ENCODE results near the gene ELSPBP1. TPM values are rescaled to one million over a fixed set of nuclear protein-coding genes. Genes with fewer than 3 reads are reported as not detected.

ELSPBP1 gene
- total RNA-seq, 1 experiment from 2014 or later: 0.47 TPM

- BruUV-seq (replicated peaks): no TSS peak
These were observed 28.6 kb downstream of the ELSPBP1 start for GRCh38 chr19:48023011-48023410.

GRCh38 chr19:48023518-48023917, 29.1 kb downstream of the ELSPBP1 start:
- ChIA-PET POLR2A (ENCODE audit: low non-redundant PET) (no interaction called here), CTCF (no interaction called here)
- no peak overlapping the region for H3K27ac ChIP-seq (ENCODE audit: low read depth, low read length, poor library complexity, severe bottlenecking)
- intact Hi-C loops (cut with micrococcal nuclease; ENCODE audit: unreplicated experiment): no loop called here
- no peaks in the 10 kb centered on the region for H3K9me3 ChIP-seq (ENCODE audit: low read depth, low read length, poor library complexity, severe bottlenecking)
- H3K27me3 ChIP-seq (replicated peaks; ENCODE audit: insufficient read depth, low read depth, low read length, poor library complexity): peaks cover 15% of the 10 kb centered on the region
- no TSS peak for BruUV-seq (replicated peaks)
- H3K36me3 ChIP-seq (ENCODE audit: insufficient read depth, low read length, poor library complexity, severe bottlenecking): no peaks in the 10 kb centered on the region
- H3K4me3 ChIP-seq (ENCODE audit: low read depth, low read length, poor library complexity, severe bottlenecking): no peak overlapping the region
- TF ChIP-seq CTCF (conservative IDR thresholded peaks at IDR 0.05; ENCODE audit: low read depth, low read length) (no peak), EZH2 (IDR thresholded peaks at IDR 0.05; ENCODE audit: borderline replicate concordance, low read depth, low read length, poor library complexity, severe bottlenecking) (no peak)
- no peaks in the 10 kb centered on the region for H3K4me1 ChIP-seq (ENCODE audit: insufficient read depth, low read length, poor library complexity, severe bottlenecking)
- no peak for DNase-seq (ENCODE audit: low spot score)

More at GRCh38 chr19:48023011-48023410, 28.6 kb downstream of the ELSPBP1 start:
- no peak for DNase-seq (ENCODE audit: low spot score)
- intact Hi-C loops (cut with micrococcal nuclease; ENCODE audit: unreplicated experiment): no loop called here
- Histone ChIP-seq H3K27me3 (replicated peaks; ENCODE audit: insufficient read depth, low read depth, low read length, poor library complexity) (peaks cover 15% of the 10 kb centered on the region), H3K9me3 (ENCODE audit: low read depth, low read length, poor library complexity, severe bottlenecking) (no peaks in the 10 kb centered on the region), H3K4me1 (ENCODE audit: insufficient read depth, low read length, poor library complexity, severe bottlenecking) (no peaks in the 10 kb centered on the region), H3K36me3 (ENCODE audit: insufficient read depth, low read length, poor library complexity, severe bottlenecking) (no peaks in the 10 kb centered on the region), H3K4me3 (ENCODE audit: low read depth, low read length, poor library complexity, severe bottlenecking) (no peak overlapping the region), H3K27ac (ENCODE audit: low read depth, low read length, poor library complexity, severe bottlenecking) (no peak overlapping the region)
- POLR2A ChIA-PET (ENCODE audit: low non-redundant PET): no interaction called here
- no peak for TF ChIP-seq CTCF (conservative IDR thresholded peaks at IDR 0.05; ENCODE audit: low read depth, low read length)
- no peak for TF ChIP-seq EZH2 (IDR thresholded peaks at IDR 0.05; ENCODE audit: borderline replicate concordance, low read depth, low read length, poor library complexity, severe bottlenecking)
- CTCF ChIA-PET: no interaction called here

- H3K27ac ChIP-seq (ENCODE audit: low read depth, low read length, poor library complexity, severe bottlenecking): no peak overlapping the region
- intact Hi-C loops (cut with micrococcal nuclease; ENCODE audit: unreplicated experiment): no loop called here
- DNase-seq (ENCODE audit: low spot score): no peak
- TF ChIP-seq EZH2 (IDR thresholded peaks at IDR 0.05; ENCODE audit: borderline replicate concordance, low read depth, low read length, poor library complexity, severe bottlenecking) (no peak), CTCF (conservative IDR thresholded peaks at IDR 0.05; ENCODE audit: low read depth, low read length) (no peak)
- no peaks in the 10 kb centered on the region for H3K9me3 ChIP-seq (ENCODE audit: low read depth, low read length, poor library complexity, severe bottlenecking)
- H3K36me3 ChIP-seq (ENCODE audit: insufficient read depth, low read length, poor library complexity, severe bottlenecking): no peaks in the 10 kb centered on the region
- H3K4me1 ChIP-seq (ENCODE audit: insufficient read depth, low read length, poor library complexity, severe bottlenecking): peaks cover 7% of the 10 kb centered on the region
- POLR2A ChIA-PET (ENCODE audit: low non-redundant PET): no interaction called here
- no peak overlapping the region for H3K4me3 ChIP-seq (ENCODE audit: low read depth, low read length, poor library complexity, severe bottlenecking)
- peaks cover 15% of the 10 kb centered on the region for H3K27me3 ChIP-seq (replicated peaks; ENCODE audit: insufficient read depth, low read depth, low read length, poor library complexity)
- CTCF ChIA-PET: no interaction called here
- no TSS peak for BruUV-seq (replicated peaks)
These were observed 31.0 kb downstream of the ELSPBP1 start for GRCh38 chr19:48025480-48025879.

Data from A673 (cell line).